Loucy (cell line): ENCODE measurements around the gene VPS25.

ENCODE experiments used
- H2AFZ ChIP-seq: fragments of 200-600 bp; sonication (generic); 2 replicates; pipeline ENCODE4 v1.6.0; 2016; ENCODE audit warnings: antibody characterized with exemption, mild to moderate bottlenecking, low read length, moderate library complexity
- H3F3A ChIP-seq: fragments of 200-600 bp; 2 replicates; pipeline ENCODE4 v1.6.0; 2016; ENCODE audit warnings: antibody characterized with exemption, low read depth, mild to moderate bottlenecking
- H3K27me3 ChIP-seq: fragments of 200-600 bp; sonication (generic); 2 replicates; pipeline ENCODE4 v1.6.1; 2014; ENCODE audit warnings: low read length, mild to moderate bottlenecking; ENCODE audit not compliant: insufficient read depth, poor library complexity, severe bottlenecking
- H3K36me3 ChIP-seq: fragments of 200-600 bp; sonication (generic); 2 replicates; pipeline ENCODE4 v1.6.1; 2016; ENCODE audit warnings: low read length; ENCODE audit not compliant: insufficient read depth
- H3K4me1 ChIP-seq: fragments of 200-600 bp; sonication (generic); 2 replicates; pipeline ENCODE4 v1.5.1; 2014; ENCODE audit warnings: low read length, mild to moderate bottlenecking; ENCODE audit not compliant: insufficient read depth, poor library complexity, severe bottlenecking
- H3K4me2 ChIP-seq: fragments of 200-600 bp; sonication (generic); 2 replicates; pipeline ENCODE4 v1.6.0; 2014; ENCODE audit warnings: antibody characterized with exemption, low read length, low read depth, mild to moderate bottlenecking; ENCODE audit not compliant: poor library complexity, severe bottlenecking
- H3K4me3 ChIP-seq: fragments of 200-600 bp; sonication (generic); 2 replicates; pipeline ENCODE4 v1.5.1; 2014; ENCODE audit warnings: low read length, mild to moderate bottlenecking, mixed read lengths; ENCODE audit not compliant: poor library complexity, severe bottlenecking
- H3K79me2 ChIP-seq: fragments of 200-600 bp; sonication (generic); 2 replicates; pipeline ENCODE4 v1.6.1; 2014; ENCODE audit warnings: low read length; ENCODE audit not compliant: insufficient read depth
- H3K9ac ChIP-seq: fragments of 200-600 bp; sonication (generic); 2 replicates; pipeline ENCODE4 v1.6.0; 2014; ENCODE audit warnings: mild to moderate bottlenecking, low read depth, low read length, moderate library complexity; ENCODE audit not compliant: poor library complexity, severe bottlenecking
- H3K9me2 ChIP-seq: fragments of 200-600 bp; sonication (generic); replicated peaks from 2 replicates; pipeline ENCODE4 v1.6.1; 2016; ENCODE audit warnings: low read depth, low read length, mixed read lengths
- H3K9me3 ChIP-seq: fragments of 200-600 bp; sonication (generic); 2 replicates; pipeline ENCODE4 v1.6.1; 2014; ENCODE audit warnings: mild to moderate bottlenecking, antibody characterized with exemption, low read length, low read depth; ENCODE audit not compliant: insufficient read depth
- H4K20me1 ChIP-seq: fragments of 200-600 bp; sonication (generic); 2 replicates; pipeline ENCODE4 v1.6.0; 2014; ENCODE audit warnings: antibody characterized with exemption, low read length, mild to moderate bottlenecking; ENCODE audit not compliant: insufficient read depth, poor library complexity, severe bottlenecking
- CTCF ChIP-seq: fragments of 200-600 bp; sonication (generic); conservative IDR thresholded peaks from 2 replicates; pipeline ENCODE4 v1.5.1; 2014; ENCODE audit warnings: mild to moderate bottlenecking, antibody characterized with exemption, low read length
- EZH2phosphoT487 ChIP-seq: fragments of 200-600 bp; IDR thresholded peaks from 2 replicates; pipeline ENCODE4 v1.6.1; 2018; ENCODE audit warnings: antibody characterized with exemption, mild to moderate bottlenecking, moderate library complexity, borderline replicate concordance

The VPS25 gene

GRCh38 chr17:42748908-42749798 lies 24.1 kb upstream of the VPS25 start:
- Histone ChIP-seq H3K27me3 (no peaks in the 10 kb centered on the region), H3K4me1 (peaks cover 5% of the 10 kb centered on the region), H3K9me2 (no peaks in the 10 kb centered on the region), H3K9ac (no peak overlapping the region), H3K79me2 (peaks cover 4% of the 10 kb centered on the region; the same call in 1 of the 2 replicates), H2AFZ (no peak overlapping the region), H3F3A (no peaks in the 10 kb centered on the region), H3K9me3 (no peaks in the 10 kb centered on the region), H4K20me1 (no peaks in the 10 kb centered on the region), H3K4me3 (no peak overlapping the region), H3K4me2 (no peak overlapping the region), H3K36me3 (no peaks in the 10 kb centered on the region)
- TF ChIP-seq CTCF (no peak), EZH2phosphoT487 (no peak)

DNA sequence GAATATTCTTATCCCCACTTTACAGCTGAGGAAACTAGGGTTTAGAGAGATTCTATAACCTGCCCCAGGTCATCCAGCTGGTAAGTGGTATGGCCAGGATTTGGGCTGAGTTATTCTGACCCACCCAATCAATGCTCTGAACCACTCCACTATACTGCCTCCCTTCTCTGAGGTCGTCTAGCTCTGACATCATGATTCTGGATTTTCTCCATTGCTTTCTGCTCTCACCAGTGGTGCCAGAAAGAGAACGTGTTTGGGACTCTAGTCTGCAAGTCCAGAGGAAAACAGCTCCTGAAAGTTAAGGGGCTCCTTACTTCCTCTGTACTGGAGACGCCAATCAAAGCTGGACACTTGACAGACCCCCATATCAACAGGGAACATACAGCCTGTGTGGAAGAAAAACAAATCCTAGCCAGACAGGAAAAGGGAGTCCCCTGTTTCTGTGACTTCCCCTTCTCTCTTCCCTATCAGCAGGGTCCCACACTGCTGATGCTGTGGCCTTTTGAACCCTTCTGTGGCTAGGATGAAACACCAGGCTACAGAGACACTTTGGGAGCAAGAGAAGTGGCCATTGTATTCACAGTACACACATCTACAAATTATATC lies 22.4 kb upstream of the VPS25 start:
- H2AFZ ChIP-seq = no peak overlapping the region
- no peaks in the 10 kb centered on the region for H3K27me3 ChIP-seq

DNA sequence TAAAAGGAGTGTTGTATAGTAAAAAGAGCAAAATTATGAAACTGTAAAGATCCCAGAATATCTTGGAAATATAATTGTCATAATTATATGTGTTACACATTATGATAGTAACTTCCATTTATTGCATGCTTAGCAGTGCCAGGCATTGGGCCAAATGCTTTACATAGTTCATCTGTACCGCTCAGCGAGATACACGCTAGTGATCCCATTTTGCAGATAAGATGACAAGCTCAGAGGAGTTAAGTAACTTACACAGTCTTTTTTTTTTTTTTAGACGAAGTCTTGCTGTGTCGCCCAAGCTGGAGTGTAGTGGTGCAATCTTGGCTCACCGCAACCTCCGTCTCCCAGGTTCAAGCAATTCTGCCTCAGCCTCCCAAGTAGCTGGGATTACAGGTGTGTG lies 21.6 kb upstream of the VPS25 start:
- H3K9ac ChIP-seq = no peak overlapping the region
- no peaks in the 10 kb centered on the region for H3K9me3 ChIP-seq
- TF ChIP-seq CTCF = no peak
- no peak for TF ChIP-seq EZH2phosphoT487

More for the DNA sequence above, 22.4 kb upstream of the VPS25 start:
- no peak for TF ChIP-seq CTCF
- TF ChIP-seq EZH2phosphoT487 = no peak
- H3K9ac ChIP-seq = no peak overlapping the region
- no peaks in the 10 kb centered on the region for H3K36me3 ChIP-seq
- H3K4me3 ChIP-seq = no peak overlapping the region
- no peaks in the 10 kb centered on the region for H4K20me1 ChIP-seq
- no peaks in the 10 kb centered on the region for H3F3A ChIP-seq
- no peaks in the 10 kb centered on the region for H3K79me2 ChIP-seq
- H3K4me1 ChIP-seq = no peaks in the 10 kb centered on the region
- no peak overlapping the region for H3K4me2 ChIP-seq
- no peaks in the 10 kb centered on the region for H3K9me2 ChIP-seq
- H3K9me3 ChIP-seq = no peaks in the 10 kb centered on the region

More for the DNA sequence above, 21.6 kb upstream of the VPS25 start:
- Histone ChIP-seq H3K27me3 (no peaks in the 10 kb centered on the region), H3K4me2 (no peak overlapping the region), H3K9me2 (no peaks in the 10 kb centered on the region), H3K79me2 (no peaks in the 10 kb centered on the region), H2AFZ (no peak overlapping the region), H4K20me1 (no peaks in the 10 kb centered on the region), H3K36me3 (no peaks in the 10 kb centered on the region), H3F3A (no peaks in the 10 kb centered on the region), H3K4me1 (no peaks in the 10 kb centered on the region), H3K4me3 (no peak overlapping the region)
